Activated CD8-positive, alpha-beta memory T cell treated with anti-CD3 and anti-CD28 coated beads, Interleukin-2, amount 50 U/mL, for 4 hours (primary cell): ENCODE measurements around the gene PAQR5.
"Not testable (repeated sequence)": the region's sequence is repeated elsewhere in the genome, so short reads cannot be mapped to it uniquely, and the experiment has no call there.

ENCODE experiments used
- DNase-seq: peaks from one replicate; pipeline ENCODE4 v3.0.0-alpha.2; 2020

Gene PAQR5

GRCh38 chr15:69358850-69359249 is 60.1 kb downstream of the PAQR5 start:
- no peak for DNase-seq

DNA sequence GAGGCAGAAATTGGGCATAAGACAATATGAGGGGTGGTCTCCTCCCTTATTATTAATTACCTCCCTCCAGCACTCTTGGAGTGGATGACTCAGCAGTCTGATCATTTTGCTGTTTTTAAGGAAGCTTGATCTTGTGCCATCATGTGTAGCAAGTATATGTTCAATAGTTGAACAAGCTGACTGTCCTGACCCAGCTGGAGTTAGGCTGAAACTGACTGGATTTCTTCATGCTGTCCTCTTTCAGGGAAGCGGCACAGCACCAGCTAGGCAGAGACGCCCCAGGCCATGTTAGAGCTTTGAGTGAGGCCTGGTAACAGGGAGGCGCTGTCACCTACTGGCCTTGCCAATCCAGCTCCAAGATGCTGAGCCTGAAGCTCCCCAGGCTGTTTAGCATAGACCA is 61.0 kb downstream of the PAQR5 start:
- no peak for DNase-seq

DNA sequence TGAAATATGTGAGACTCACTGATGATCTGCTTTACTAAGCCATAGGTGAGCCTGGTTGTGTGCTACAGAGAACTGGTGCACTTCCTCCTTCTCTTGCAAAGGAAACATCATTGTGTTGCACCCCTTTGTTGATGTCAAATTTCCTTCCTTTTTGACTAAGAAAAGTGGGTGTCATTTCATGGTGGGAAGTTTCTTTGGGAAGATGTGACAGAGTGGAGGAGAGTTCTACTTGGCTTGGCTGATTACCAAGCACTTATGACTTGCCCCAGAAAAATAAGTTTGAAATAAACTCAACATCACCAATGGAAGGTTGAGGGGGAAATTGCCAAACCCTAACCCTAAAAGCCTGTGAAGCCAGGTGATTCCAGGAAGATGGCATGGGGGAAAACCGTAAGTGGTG is 61.9 kb downstream of the PAQR5 start:
- no peak for DNase-seq

DNA sequence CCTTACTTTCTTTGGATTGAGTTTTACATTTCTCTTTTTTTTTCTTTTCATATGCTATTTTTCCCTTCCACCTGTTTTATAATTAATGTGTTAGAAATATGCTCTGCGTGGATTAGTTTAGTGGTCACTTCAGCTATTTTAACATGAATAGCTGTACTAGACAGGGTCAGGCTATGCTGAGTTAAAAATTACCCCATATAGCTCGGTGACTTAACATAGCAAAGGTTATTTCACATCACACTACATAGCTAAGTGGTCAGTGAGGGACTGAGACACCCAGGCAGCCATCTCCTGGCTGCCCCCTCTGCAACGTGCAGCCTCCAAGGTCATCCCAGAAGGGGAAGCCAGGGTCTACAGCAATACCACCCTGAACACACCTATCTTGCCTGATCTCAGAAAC is 68.5 kb downstream of the PAQR5 start:
- DNase-seq: no peak

DNA sequence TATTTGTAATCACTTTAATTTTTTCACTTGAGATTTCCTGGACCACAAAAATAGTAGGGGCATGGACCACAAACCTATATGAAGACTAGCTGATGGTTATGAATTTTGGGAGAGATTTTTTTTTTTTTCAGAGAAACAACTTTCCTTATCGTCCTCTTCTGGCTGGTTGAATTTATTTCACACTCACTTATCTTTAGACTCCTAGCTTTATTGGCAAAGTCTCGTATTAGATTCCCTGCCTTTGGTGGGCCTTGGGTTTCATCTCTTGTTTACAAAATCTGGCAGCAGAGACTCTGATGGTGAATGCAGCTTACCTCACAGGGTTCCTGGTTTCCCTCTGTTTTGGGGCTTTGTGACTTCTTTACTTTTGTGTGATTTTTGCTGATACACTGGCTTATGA is 70.9 kb downstream of the PAQR5 start:
- no peak for DNase-seq

DNA sequence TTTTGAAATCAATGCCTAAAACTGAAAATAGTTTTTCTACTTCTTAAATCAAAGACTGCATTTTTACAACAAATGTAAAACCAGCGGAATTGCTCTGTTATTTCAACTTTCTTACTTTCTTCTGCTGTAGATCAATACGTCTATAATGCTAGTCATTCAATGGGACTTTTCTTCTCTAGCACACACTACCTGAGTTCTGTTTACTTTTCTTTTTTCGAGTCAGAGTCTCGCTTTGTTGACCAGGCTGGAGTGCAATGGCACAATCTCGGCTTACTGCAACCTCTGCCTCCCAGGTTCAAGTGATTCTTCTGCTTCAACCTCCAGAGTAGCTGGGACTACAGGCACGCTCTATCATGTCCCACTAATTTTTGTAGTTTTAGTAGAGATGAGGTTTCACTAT is 74.7 kb downstream of the PAQR5 start:
- DNase-seq: no peak

DNA sequence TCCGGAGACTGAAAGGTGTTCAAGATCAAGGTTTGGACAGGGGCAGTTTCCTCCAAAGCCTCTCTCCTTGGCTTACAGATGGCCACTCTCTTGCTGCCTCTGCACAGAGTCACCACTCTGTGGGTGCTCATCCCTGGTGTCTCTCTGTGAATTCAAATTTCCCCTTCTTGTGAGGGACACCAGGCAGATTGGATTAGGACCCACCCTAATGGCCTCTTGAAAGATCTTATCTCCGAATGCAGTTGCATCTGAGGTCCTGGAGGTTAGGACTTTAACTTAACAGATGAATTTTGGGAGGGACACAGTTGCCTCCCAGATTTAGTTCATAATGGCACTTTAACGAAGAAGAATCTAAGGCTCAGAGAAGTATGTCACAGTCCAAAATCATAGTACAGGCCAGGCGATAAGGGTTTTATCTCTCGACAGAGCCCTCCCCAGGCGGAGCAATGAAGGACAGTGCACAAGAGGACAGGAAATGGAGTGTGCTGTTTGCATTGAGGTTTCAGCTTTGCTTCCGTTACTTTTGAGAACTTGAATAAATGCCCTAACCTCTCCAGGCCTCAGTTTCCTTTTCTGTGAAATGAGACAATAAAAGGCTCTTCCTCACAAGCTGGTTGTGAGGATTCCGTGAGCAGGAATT is 76.6 kb downstream of the PAQR5 start:
- no peak for DNase-seq

DNA sequence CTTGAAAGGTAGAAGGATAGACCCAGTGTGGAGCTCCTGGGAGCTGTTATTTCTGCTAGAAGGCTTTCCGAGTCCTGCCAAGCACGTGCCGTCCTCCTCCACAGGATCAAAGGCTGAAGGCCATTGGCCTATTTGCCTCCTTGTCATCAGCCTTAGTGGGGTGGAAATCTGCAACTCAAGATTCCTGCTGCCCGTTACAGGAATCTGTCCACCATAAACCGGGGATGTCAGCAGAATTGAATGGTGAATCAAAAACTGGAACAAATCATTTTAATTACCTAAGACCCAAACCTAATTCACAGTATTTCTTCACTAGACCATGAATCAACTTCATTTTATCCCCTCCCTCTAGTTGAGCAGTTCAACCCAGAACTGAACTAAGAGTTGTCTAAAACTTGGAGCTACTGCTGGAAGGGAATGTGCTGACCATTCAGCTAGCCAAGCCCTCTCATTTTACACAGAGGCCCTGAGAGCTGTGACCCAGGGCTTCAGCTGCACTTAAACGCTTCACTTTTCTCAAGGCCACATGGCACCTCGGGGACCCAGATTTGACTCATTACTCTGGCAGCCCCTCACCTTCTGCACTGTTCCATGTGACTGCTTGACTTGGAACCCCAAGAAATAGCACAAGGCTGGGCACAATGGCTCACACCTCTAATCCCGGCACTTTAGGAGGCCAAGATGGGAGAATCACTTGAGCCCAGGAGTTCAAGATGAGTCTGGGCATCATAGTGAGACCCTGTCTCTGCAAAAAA is 78.7 kb downstream of the PAQR5 start:
- DNase-seq: no peak

GRCh38 chr15:69380100-69380725 is 81.5 kb downstream of the PAQR5 start:
- DNase-seq: no peak

GRCh38 chr15:69380726-69381105 is 82.0 kb downstream of the PAQR5 start:
- DNase-seq: no peak

DNA sequence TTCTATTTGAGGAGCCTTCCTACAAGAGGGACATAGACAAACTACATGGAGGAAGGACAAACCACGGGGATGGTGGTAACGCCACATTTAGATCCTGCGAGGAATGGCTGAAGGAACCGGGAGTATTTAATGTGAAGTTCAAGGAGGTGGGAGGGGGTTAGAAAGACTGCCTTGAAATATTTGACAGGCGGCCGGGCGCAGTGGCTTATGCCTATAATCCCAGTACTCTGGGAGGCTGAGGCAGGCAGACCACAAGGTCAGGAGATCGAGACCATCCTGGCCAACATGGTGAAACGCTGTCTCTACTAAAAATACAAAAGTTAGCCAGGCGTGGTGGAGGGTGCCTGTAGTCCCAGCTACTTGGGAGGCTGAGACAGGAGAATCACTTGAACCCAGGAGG is 83.5 kb downstream of the PAQR5 start:
- DNase-seq: not testable (repeated sequence)

DNA sequence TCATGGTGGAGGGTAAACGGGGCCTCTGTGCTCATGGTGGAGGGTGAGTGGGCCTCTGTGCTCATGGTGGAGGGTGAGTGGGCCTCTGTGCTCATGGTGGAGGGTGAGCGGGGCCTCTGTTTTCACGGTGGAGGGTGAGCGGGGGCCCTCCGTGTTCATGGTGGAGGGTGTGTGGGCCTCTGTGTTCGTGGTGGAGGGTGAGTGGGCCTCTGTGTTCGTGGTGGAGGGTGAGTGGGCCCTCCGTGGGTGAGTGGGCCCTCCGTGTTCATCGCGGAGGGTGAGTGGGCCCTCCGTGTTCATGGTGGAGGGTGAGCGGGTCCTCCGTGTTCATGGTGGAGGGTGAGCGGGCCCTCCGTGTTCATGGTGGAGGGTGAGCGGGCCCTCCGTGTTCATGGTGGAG is 85.4 kb downstream of the PAQR5 start:
- DNase-seq: not testable (repeated sequence)

- no peak for DNase-seq
These were observed 86.2 kb downstream of the PAQR5 start for GRCh38 chr15:69384626-69385598.

DNA sequence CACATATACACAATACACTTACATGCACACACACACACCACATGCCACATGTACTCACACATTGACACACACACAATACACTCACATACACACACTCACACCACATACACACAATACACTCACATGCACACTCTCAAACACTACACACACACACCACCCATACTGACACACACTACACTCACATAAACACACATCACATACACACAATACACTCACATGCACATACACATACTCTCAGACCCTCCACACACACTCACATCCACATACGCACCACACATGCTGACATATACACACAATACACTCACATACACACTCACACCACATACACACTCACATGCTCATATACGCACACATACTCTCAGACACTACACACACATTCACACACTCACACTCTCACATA is 87.1 kb downstream of the PAQR5 start:
- DNase-seq: no peak

GRCh38 chr15:69386284-69386683 is 87.6 kb downstream of the PAQR5 start:
- no peak for DNase-seq

GRCh38 chr15:69388260-69388705 is 89.6 kb downstream of the PAQR5 start:
- DNase-seq: no peak

DNA sequence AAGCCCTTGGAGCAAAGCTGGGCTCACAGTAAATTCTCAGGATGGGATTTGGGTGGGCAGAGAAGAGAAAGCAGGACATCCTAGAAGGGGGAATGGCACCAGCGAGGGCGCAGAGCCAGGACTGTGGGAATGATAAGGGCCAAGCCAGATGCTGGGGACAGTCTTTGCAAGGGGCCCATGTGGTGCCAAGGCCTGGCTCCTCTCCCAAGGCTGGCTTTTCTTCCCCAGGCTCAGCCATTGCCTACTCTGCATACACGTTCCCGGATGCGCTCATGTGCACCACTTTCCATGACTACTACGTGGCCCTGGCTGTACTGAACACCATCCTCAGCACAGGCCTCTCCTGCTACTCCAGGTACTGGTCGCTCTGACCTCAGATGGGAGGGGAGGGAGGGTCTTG is 90.7 kb downstream of the PAQR5 start:
- no peak for DNase-seq

DNA sequence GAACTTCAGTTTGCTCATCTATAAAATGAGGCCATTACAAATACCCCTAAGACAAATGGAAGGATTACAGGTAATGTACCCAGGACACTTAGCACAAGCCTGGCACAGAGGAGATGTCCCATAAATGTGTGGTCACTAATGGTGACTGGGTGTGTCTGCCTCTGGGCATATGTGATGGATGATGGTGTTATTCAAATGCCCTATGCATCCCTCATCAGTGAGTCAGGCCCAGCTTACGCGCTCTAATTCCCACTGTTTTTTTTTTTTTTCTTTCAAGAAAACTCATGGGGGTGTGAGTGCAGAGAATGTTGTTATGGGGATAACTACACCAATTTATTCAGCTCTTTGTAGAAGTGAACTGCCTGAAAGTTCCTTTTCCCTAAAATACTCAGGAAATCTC is 91.9 kb downstream of the PAQR5 start:
- no peak for DNase-seq

DNA sequence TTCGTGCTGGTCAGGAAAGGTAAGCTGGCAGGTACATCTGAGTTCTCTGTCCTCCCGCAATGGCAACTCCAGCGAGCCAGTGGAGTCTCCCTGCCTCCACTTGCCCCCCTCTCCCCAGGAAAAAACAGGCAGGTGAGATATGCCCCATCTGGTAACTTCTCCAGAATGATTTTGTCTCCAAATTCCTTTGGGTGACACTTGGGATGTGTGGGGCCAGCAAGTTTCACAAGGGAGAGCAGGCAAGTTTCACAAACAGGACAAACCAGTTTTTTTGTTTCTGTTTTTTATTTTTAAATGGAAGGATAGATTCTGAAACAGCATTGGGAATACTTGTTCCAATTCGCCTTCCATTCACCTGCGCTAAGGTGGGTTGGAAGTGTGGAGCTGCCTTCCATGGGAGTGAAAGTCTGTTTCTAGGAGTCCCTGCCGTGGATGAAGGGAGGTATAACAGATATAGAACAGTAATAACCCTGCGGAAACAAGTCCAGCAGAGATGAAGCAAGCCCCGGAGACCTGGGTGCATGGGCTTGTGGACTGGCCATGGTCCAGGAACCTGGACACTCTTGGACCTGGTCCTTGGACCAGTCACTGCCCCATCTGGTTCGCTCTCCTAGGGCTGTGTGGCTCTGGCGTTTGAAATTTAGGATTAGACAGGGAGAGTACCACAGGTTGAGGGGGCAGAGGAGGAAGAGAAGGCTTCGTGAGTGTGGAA is 92.5 kb downstream of the PAQR5 start:
- DNase-seq: no peak

DNA sequence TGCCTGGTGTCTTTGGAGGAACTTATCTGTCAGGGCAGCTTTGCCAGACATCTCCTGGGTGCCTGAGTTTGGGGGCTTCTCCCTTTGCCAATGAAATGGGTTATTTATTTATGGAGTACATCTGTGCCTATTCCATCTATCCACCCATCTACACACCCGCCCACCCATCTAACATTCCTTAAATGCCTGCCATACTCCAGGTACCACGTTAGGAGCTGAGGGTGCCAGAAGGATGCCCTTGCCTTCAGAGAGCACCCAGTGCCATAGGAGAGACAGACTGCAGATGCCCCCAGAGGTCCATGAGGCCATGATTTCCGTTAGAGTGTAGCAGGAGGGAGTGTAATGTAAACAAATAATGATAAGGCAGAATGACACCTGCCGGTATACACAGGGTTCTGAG is 93.6 kb downstream of the PAQR5 start:
- no peak for DNase-seq

DNA sequence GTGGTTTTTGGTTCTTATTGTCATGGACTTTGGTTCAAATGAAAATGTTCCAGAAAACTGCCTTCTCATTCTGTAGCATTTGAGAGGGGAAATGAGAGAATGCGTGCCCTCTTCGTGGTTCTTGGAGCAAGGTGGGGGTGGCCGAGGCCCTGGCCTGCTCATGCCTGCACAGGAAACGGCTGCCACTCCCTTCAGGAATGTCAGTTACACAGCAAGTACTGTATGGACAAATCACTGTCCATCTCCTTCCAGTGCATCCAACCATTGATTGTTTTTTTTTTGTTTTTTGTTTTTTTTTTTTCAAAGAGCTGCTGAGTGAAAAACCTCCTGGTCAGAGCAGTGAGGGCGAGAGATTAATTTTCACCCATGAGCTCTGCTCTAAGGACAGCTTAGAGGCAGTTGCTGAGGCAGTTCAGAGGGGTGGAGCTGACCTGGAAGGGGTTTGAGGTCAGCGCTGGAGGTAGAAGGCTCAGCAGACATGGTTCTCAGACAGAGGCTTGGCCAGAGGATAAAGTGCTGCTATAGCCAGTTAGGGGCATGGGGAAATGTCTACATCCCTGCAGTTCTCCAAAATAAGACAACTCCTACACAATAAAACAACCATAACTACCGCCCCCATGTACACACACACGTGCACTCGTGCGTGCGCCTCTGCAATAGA is 95.2 kb downstream of the PAQR5 start:
- DNase-seq: no peak
